SU-DHL-6 (cell line): ENCODE measurements around the gene EPS8.

Experiments used
- H2AFZ ChIP-seq: fragments of 200-600 bp; sonication (generic); 2 replicates; pipeline ENCODE4 v1.6.1; 2014; ENCODE audit warnings: low read depth, mild to moderate bottlenecking, moderate library complexity, mixed read lengths, antibody characterized with exemption, low read length; ENCODE audit not compliant: severe bottlenecking
- H3F3A ChIP-seq: fragments of 200-600 bp; shearing (Covaris generic); 2 replicates; pipeline ENCODE4 v1.6.0; 2016; ENCODE audit warnings: antibody characterized with exemption, mild to moderate bottlenecking; ENCODE audit not compliant: insufficient read depth
- H3K27ac ChIP-seq: fragments of 200-600 bp; sonication (generic); 2 replicates; pipeline ENCODE4 v1.5.1; 2016; ENCODE audit warnings: low read depth, mild to moderate bottlenecking, low read length, moderate library complexity, mixed read lengths
- H3K27me3 ChIP-seq: fragments of 200-600 bp; sonication (generic), shearing (Covaris generic); 2 replicates; pipeline ENCODE4 v1.6.0; 2014; ENCODE audit warnings: mild to moderate bottlenecking, low read length
- H3K36me3 ChIP-seq: fragments of 200-600 bp; sonication (generic); 2 replicates; pipeline ENCODE4 v1.6.1; 2014; ENCODE audit warnings: mild to moderate bottlenecking, low read length, mixed read lengths
- H3K4me2 ChIP-seq: fragments of 300-600, 200-600 bp; shearing (Covaris generic), sonication (generic); 2 replicates; pipeline ENCODE4 v1.6.0; 2014; ENCODE audit warnings: low read length, low read depth, mild to moderate bottlenecking; ENCODE audit not compliant: poor library complexity, severe bottlenecking
- H3K4me3 ChIP-seq: fragments of 200-600 bp; sonication (generic); 2 replicates; pipeline ENCODE4 v1.5.1; 2014; ENCODE audit warnings: antibody characterized with exemption, low read length, mild to moderate bottlenecking, mixed read lengths; ENCODE audit not compliant: insufficient read depth, poor library complexity, severe bottlenecking
- H3K79me2 ChIP-seq: fragments of 200-600 bp; sonication (generic); 2 replicates; pipeline ENCODE4 v1.6.1; 2014; ENCODE audit warnings: mild to moderate bottlenecking, low read length, moderate library complexity; ENCODE audit not compliant: insufficient read depth
- H3K9ac ChIP-seq: fragments of 200-600 bp; sonication (generic); 2 replicates; pipeline ENCODE4 v1.7.0; 2014; ENCODE audit warnings: mild to moderate bottlenecking, low read length
- H3K9me2 ChIP-seq: fragments of 200-600 bp; sonication (generic); replicated peaks from 2 replicates; pipeline ENCODE4 v1.6.1; 2014; ENCODE audit warnings: low read length; ENCODE audit not compliant: insufficient read depth
- H3K9me3 ChIP-seq: fragments of 200-600 bp; sonication (generic); 2 replicates; pipeline ENCODE4 v1.6.1; 2014; ENCODE audit warnings: low read length, mixed read lengths; ENCODE audit not compliant: insufficient read depth
- H4K20me1 ChIP-seq: fragments of 200-600 bp; sonication (generic); 2 replicates; pipeline ENCODE4 v1.6.1; 2014; ENCODE audit warnings: low read depth, mild to moderate bottlenecking, antibody characterized with exemption, low read length, moderate library complexity, mixed read lengths
- CTCF ChIP-seq: fragments of 200-600 bp; sonication (generic); IDR thresholded peaks from one replicate; pipeline ENCODE4 v1.5.1; 2017; ENCODE audit warnings: antibody characterized with exemption, mild to moderate bottlenecking, low read length, moderate library complexity; ENCODE audit not compliant: insufficient read depth, poor library complexity, severe bottlenecking
- EZH2phosphoT487 ChIP-seq: fragments of 200-600 bp; sonication (generic), shearing (Covaris generic); conservative IDR thresholded peaks from 2 replicates; pipeline ENCODE4 v1.6.1; 2018; ENCODE audit warnings: mild to moderate bottlenecking, antibody characterized with exemption, low read length, moderate library complexity, mixed read lengths

EPS8 gene

GRCh38 chr12:15733136-15733535, 56.1 kb downstream of the EPS8 start:
- Histone ChIP-seq H3K27ac (no peak overlapping the region), H3F3A (no peaks in the 10 kb centered on the region), H3K4me3 (no peak overlapping the region), H3K9me3 (no peaks in the 10 kb centered on the region), H3K36me3 (no peaks in the 10 kb centered on the region), H2AFZ (no peak overlapping the region), H3K27me3 (no peaks in the 10 kb centered on the region), H3K9ac (no peak overlapping the region), H3K4me2 (no peak overlapping the region), H4K20me1 (no peaks in the 10 kb centered on the region), H3K9me2 (no peaks in the 10 kb centered on the region), H3K79me2 (no peaks in the 10 kb centered on the region)
- TF ChIP-seq EZH2phosphoT487 (no peak), CTCF (no peak)

- Histone ChIP-seq H2AFZ (no peak overlapping the region), H4K20me1 (no peaks in the 10 kb centered on the region), H3K9ac (no peak overlapping the region), H3K9me3 (no peaks in the 10 kb centered on the region), H3K4me3 (no peak overlapping the region), H3K4me2 (no peak overlapping the region), H3K9me2 (no peaks in the 10 kb centered on the region), H3K36me3 (no peaks in the 10 kb centered on the region), H3F3A (no peaks in the 10 kb centered on the region), H3K79me2 (no peaks in the 10 kb centered on the region), H3K27me3 (no peaks in the 10 kb centered on the region), H3K27ac (no peak overlapping the region)
- TF ChIP-seq CTCF, result no peak
- no peak for TF ChIP-seq EZH2phosphoT487
Measured at GRCh38 chr12:15732341-15733061, 56.7 kb downstream of the EPS8 start.

GRCh38 chr12:15731940-15732339, 57.2 kb downstream of the EPS8 start:
- no peak for TF ChIP-seq EZH2phosphoT487
- Histone ChIP-seq H2AFZ (no peak overlapping the region), H3K27ac (no peak overlapping the region), H3K36me3 (no peaks in the 10 kb centered on the region), H3K9me3 (no peaks in the 10 kb centered on the region), H3K9me2 (no peaks in the 10 kb centered on the region), H3K79me2 (no peaks in the 10 kb centered on the region), H4K20me1 (no peaks in the 10 kb centered on the region), H3K4me3 (no peak overlapping the region), H3K27me3 (no peaks in the 10 kb centered on the region), H3F3A (no peaks in the 10 kb centered on the region), H3K4me2 (no peak overlapping the region), H3K9ac (no peak overlapping the region)

- Histone ChIP-seq H3K27me3 (no peaks in the 10 kb centered on the region), H3F3A (no peaks in the 10 kb centered on the region), H3K9ac (no peak overlapping the region), H3K9me3 (no peaks in the 10 kb centered on the region), H3K4me3 (no peak overlapping the region), H2AFZ (no peak overlapping the region), H3K9me2 (no peaks in the 10 kb centered on the region), H4K20me1 (no peaks in the 10 kb centered on the region), H3K4me2 (no peak overlapping the region), H3K27ac (no peak overlapping the region), H3K79me2 (no peaks in the 10 kb centered on the region), H3K36me3 (no peaks in the 10 kb centered on the region)
- TF ChIP-seq CTCF, result no peak
- no peak for TF ChIP-seq EZH2phosphoT487
Measured at GRCh38 chr12:15729097-15729496, 60.1 kb downstream of the EPS8 start.
